Activated CD8-positive, alpha-beta memory T cell treated with anti-CD3 and anti-CD28 coated beads, Interleukin-2, amount 50 U/mL, for 24 hours (primary cell): ENCODE results near the gene SUCLG2.

Source experiments
- DNase-seq: peaks from one replicate; pipeline ENCODE4 v3.0.0-alpha.2; 2020; ENCODE audit errors: extremely low read depth

The SUCLG2 gene, protein sequence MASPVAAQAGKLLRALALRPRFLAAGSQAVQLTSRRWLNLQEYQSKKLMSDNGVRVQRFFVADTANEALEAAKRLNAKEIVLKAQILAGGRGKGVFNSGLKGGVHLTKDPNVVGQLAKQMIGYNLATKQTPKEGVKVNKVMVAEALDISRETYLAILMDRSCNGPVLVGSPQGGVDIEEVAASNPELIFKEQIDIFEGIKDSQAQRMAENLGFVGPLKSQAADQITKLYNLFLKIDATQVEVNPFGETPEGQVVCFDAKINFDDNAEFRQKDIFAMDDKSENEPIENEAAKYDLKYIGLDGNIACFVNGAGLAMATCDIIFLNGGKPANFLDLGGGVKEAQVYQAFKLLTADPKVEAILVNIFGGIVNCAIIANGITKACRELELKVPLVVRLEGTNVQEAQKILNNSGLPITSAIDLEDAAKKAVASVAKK

DNA sequence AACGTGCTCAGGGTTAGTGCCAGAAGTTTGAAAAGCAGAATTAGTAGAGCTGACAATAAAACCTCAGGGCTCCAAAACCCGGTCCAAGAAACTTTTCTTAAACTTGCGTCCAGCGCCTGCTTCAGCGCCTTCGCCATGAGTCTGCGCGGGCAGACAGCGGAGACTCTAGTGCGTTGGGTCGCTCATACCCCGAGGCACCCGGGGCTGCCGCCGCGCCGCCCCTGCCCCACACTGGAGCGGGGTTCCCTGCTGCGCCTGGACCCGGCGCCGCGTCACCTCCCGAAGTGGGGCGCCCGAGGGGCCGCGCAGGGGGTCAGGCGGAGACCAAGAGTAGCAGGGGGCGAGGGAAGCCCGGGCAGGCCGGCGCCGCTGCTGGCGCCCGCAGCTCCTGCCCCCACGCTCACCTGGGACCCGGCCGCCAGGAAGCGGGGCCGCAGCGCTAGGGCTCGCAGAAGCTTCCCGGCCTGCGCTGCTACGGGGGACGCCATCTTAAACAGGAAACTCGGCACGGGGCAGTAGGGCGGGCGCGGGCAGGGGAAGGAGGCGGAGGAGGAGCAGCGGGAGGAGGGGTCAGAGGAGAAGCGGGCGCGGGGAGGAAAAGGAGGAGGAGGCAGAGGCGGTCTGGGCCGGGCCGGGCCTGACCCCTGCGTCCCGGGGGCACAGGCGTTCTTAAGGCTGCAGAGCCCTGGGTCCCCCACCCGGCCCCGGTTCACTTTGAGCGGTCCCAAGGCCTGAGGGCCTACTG is at the start of gene SUCLG2:
TSS of gene SUCLG2 (minus strand) at position 514 of the 745 bp plus-strand sequence. CDS start at position 488, 26 bp downstream.
- peak; percentile 59 for DNase-seq

DNA sequence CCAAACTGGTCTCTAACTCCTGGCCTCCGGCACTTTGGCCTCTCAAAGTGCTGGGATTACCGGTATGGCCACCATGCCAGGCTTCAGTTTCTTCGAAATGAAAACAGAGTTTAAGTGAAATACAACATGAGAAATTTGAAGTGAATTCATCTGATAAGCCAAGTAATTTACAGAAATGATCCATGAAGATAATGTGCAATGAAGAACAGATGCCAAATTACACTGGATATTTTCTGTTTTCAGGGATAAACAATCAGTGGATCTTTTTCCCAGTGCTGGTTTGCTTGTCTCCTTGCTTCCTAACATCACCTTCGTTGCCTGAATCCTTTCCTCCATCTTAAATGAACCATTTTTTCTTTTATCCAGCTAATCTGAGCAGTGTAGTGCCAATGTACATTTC is 46.2 kb upstream of the SUCLG2 start:
- DNase-seq = no peak

DNA sequence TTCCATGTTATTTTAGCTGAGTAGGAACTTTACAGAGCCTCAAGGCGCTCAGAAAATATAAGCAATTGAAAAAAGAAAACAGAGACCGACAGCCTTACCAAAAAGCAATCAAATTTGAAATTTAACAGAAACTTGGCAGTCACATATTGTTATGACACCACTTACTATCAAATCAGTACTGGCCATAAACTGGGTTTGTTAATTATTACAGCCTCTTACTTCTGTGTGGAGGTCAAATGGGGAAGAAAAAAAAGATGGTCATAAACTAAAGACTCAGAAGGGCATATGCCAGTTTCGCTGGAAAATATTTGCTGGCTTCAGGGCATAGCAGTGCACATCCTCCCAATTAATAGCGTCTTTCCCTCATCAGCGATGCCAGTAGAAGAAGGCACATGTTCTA is 45.5 kb upstream of the SUCLG2 start:
- DNase-seq = no peak

DNA sequence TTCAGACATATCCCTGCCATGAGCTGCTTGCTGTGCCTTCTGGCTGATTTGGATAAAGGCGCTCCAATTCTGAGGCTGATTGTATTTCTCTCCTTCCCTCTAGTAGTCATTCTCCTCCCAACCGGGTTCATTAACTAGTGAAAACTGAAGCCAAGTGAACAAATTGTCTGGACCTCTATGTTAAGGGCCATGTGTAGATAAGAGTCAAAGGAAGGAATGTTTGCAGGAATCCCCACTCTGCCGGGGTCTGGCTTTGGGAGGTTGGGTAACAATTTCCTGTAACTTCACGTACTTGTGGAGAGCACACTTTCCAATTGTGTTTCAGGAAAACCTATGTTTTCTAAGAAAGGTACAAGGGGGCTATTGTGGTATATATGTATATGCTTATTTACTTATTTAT is 38.2 kb upstream of the SUCLG2 start:
- no peak for DNase-seq

DNA sequence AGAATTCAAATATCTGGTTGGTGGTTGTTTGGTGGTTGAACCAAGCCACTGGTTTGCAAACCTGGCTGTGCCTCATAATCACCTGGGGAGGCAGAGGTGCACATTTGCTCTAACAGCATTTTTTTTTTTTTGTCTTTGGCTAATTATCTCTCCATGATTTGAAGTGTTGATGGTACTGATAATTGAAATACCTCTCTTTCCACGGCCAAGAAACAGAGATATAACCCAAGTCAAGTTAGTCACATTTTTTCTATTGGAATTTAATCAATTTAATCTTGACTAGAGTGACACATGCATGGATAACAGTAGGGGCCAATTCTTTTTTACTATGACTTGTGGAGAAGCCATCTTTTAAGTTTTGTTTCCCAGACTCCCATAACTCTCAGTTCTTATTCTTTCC is 37.5 kb upstream of the SUCLG2 start:
- no peak for DNase-seq

DNA sequence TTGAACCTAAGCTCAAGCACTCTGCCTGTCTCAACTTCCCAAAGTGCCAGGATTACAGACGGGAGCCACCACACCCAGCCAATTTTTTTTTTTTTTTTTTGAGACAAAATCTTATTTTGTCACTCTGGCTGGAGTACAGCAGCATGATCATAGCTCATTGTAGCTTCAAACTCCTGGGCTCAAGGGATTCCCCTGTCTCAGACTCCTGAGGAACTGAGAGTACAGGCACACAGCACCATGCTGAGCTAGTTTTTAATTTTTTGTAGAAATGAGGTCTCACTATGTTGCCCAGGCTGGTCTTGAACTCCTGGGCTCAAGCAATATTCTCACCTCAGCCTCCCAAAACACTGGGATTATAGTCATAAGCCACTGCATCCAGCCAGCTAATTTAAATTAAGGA is 36.8 kb upstream of the SUCLG2 start:
- DNase-seq = no peak

DNA sequence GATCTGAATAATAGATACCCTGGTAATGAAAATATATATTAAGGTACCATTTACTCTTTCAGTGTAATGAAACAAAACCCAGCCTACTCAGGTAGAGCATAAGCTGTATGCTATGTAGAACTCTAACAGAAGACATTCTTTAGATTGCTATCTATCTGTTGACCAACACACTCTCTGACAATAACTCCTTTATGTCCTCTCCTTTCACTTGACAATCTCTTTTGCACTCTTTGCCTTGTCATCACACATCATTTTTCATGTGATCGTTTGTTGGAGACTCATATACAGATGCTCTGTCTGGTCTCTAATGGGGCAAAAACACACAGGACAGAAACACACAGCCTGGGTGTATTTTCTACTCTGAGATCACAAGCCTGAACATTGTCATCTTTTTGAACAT is 35.4 kb upstream of the SUCLG2 start:
- DNase-seq = no peak

DNA sequence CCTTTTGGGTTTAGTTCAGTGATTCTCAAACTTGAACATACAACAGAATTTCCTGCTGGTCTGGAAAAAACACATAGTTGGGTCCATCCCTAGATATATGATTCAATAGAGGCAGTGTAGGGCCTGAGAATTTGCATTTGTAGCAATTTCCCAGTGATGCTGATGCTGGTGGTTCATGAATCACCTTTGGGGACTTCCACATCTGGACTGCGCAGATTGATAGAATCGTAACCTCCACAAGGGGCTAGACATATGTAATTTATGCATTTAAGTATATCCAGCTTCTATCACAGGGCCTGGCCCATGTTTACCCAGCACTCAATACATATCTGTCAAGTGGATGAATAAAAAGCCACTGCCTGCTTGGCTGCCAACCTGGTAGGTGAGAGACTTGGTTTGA is 33.8 kb upstream of the SUCLG2 start:
- no peak for DNase-seq

DNA sequence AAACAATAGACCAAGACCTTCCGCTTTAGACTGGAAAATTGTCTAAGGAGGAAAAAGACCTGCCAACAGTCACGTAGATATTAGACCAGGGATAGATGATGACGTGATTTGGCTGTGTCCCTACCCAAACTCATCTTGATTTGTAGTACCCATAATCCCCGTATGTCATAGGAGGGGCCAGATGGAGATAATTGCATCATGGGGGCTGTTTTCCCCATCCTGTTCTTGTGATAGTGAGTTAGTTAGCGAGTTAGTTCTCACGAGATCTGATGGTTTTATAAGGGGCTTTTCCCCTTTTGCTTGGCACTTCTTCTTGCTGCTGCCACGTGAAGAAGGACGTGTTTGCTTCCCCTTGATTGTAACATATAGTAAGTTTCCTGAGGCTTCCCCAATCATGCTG is 31.7 kb upstream of the SUCLG2 start:
- DNase-seq = no peak

DNA sequence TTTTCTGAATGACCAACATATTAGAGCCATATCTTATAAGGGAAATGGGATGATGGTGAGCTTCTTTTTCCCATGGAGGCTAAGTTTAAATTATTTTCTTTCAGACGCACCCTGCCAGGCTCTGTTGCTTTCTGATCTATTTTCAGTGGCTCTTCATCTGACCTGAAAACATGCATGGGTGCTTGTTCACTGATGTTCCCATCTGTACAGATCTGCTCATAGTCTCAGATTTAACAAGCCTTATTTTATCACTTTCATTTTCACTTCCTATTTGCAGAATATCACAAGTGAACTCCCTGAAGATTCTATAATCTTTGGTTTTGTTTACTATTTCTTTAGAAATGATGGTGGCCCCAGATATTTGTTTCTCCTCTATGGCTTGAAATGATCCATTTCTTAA is 31.1 kb upstream of the SUCLG2 start:
- no peak for DNase-seq

DNA sequence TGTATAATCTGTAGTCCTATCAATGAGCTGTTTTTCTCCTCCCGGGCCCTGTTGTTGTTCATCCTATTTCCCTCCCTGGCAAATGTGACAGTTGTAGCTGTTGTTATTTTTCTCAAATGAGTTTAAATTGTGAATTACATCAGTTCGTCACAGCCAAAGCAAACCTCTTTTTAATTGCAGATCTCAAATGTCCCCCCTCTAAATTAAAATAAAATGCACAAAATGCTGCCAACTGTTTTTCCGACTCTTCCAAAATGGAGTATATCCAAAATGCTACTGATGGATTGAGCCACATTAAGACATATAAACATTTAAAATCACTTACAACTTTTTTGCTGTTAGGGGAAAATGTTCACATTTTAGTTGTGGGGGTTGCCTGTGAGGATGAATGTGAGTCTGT is 29.8 kb upstream of the SUCLG2 start:
- no peak for DNase-seq

DNA sequence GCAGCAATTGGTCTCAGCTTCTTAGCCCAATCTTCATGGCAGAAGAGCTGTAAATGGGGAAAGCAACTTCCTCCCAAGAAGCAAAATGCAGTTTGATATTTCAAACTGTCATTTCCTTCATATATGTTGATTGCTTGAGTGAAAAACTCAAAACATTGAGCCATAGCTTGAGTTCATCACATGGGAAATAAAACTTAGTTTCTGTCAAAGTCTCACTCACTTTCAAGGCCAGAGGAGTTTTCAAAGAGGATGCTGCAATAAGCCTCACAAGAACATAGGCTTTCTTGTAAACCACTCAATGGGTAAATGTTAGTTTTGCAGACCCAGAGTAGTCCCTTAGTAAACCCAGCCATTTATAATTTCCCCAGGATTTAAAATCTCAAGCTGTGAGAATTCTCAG is 29.1 kb upstream of the SUCLG2 start:
- DNase-seq = no peak

DNA sequence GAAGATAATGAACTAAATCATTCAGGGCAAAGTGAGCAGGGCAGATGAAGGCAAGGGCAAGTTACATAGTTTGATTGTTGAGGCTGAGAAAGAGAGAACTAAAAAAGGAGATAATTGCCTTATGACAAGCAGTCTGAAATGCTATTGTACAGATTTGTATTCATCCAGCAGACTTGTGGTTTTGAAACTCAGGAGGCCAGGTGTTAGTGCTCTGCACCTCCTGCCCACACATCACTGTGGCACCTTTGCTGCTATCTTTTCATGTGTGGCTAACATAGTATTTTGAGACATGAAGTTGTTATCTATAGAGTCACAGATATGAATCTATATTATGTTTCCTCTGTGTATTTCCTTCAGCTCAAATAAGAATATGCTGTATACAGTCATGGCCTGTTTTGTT is 24.3 kb upstream of the SUCLG2 start:
- DNase-seq = no peak

DNA sequence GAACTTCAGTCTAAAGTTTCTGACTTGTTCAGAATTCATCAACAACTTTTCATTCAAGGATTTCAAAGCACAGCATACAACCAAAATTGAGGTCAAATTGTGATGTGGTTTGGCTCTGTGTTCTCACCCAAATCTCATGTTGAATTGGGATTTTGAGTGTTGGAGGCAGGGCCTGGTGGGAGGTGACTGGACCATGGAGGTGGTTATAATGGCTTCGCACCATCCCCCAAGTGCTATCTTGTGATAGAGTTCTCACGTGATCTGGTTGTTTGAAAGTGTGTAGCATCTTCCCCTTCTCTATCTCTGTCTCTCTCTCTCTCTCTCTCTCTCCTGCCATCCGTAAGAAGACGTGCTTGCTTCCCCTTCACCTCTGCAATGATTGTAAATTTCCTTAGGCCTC is 19.6 kb upstream of the SUCLG2 start:
- no peak for DNase-seq

DNA sequence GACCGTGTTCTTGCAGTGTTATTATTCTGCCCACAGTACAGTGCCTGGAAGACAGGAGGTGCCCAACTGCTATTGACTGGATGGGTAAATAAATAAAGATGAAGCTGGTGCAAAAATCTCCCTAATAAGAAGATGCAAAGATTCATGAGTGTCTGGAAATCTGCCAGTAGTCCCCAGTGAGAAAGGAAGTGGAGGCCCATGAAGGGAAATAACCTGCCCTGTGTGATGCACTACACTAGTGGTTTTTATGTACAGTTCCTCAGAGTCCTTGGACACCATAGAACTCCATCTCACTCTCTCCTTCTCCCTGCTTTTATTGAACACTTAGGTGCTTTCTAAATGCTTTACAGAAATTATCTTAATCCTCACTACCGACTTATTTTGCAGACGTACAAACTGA is 8.3 kb upstream of the SUCLG2 start:
- DNase-seq = no peak

DNA sequence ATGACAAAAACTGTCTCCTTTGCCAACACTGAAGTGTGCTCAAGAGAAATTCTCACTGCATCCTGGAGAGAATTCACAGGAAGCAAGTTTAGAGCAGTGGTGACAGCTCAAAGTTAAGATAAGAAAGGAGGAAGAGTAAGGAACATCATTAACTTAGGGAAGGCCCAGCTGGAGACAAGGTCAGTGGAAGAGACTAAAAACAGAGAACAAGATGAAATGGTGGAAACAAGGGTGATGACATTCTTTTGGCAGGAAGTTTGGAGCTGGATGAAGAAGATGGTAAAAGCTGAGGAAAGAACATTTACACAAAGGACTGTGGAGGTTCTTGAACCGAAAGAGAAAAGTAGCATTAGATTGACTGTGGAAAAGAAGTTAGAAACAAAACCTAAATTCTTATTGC is 6.7 kb upstream of the SUCLG2 start:
- no peak for DNase-seq

DNA sequence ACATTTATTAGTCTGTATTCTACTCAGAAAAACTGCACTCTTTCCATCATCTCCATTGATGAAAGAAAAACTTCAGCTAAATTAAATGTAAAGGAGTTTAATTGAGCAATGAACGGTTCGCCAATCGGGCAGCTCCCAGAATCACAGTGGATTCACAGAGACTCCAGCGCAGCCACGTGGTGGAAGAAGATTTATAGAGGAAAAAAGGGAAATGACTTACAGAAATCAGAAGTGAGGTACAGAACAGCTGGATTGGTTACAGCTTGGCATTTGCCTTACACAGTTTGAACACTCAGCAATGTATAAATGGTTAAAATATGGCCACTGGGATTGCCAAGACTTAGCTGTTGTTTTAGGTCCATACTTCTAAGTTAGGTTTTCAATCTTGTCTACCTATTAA is 2.8 kb upstream of the SUCLG2 start:
- no peak for DNase-seq

DNA sequence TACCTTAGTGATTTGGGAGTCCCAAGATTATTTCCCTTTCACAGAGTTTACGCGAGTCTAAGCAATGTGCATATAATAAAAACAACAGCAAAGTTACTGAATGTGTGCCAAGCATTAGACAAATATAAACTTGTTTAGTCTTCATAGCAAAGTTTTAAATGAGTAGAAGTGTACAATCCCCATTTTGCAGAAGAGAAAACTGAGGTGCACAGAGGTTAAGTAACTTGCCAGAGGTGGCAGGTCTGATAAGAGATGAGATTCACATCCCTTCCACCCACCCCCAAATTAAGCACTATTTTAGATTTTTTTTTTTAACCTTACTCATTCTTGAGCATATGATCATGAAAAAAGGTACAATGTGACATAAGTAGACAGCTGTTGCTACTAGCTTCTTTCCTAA is 2.2 kb upstream of the SUCLG2 start:
- no peak for DNase-seq

DNA sequence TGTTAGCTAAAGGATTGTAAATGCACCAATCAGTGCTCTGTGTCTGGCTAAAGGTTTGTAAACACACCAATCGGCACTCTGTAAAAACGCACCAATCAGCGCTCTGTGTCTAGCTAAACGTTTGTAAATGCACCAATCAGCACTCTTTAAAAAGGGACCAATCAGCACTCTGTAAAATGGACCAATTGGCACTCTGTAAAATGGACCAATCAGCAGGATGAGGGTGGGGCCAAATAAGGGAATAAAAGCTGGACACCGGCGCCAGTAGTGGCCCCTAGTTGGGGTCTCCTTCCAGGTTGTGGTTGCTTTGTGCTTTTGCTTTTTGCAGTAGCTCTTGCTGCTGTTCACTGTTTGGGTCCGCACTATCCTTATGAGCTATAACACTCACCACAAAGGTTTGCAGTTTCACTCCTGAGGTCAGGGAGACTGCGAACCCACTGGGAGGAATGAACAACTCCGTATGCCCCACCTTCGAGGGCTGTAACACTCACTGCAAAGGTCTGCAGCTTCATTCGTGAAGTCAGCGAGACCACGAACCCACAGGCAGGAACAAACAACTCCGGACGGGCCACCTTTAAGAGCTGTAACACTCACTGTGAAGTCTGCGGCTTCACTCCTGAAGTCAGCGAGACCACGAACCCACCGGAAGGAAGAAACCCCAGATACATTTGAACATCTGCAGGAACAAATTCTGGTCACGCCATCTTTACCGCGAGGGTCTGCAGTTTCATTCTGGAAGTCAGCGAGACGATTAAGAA is 1.1 kb upstream of the SUCLG2 start:
- DNase-seq = peak; percentile 68

DNA sequence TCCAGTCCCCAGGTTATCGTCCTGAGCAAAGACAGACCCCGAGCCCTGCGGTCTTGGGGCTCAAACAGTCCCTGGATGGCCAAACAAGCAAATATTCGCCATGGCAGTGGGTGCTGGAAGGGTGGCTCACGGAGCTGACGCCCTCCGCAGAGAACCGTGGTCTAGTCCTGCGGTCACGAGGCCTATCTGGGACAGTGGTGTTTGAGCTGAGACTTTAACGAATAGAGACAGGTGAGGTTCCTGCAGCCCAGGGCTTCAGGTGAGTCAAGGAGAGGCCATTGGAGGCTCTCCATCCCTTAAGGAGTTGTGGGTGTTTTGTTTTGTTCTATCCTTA is 399 bp upstream of the SUCLG2 start:
- DNase-seq = no peak

DNA sequence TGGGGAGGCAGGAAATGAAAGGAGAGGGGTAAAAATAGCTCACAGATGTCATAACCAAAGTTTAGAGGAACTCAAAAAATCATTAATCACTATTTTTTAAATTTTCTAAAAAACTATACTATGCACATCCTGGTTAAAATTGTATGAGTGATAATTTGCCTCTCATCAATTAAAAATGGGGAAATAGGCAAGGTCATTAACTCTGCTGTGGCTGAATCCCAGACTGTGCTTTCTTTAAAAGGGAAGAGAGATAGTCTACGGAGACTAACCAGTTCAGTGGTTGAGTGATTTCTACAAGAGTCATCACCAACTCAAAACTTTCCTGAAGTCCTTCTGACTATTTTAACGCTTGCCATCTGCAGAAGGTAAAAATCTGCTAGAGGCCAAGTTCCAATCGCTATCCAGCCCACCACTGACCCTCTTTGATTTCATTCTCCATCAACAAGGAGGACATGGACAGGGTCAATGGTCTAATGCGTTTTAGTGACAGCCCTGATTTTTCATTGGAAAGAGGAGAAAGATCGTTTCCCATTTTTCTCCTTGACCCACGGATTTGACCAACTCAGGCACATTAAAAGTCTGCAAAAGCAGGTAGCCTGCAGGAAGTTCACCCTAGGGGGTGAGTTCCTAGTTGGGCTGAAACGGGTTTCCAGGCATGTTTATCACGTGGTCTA is 850 bp downstream of the SUCLG2 start:
- DNase-seq = no peak

DNA sequence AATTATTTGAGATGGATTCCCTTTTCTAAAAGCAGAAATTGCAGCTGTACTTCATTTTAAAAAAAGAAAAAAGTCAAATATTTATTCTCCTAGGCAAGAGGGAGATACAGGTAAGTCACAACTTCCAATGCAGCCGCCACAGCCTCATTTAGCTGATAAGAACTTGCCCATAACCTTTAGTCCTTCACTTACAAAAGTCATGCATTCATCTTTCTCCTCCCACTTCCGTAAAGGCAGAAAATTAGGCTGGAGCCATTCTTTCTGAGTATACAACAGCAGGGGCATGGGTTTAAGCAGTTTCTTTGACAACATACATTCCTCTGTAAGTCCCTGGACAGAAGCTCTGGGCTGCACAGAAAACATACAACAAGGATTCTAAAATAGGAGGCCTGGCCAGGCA is 4.3 kb downstream of the SUCLG2 start:
- no peak for DNase-seq
